Fibroblast of lung (primary cell): ENCODE measurements around the gene CNGA2.

Experiments
- EZH2 ChIP-seq: IDR thresholded peaks from 2 replicates; pipeline ENCODE4 v1.5.1; 2012; ENCODE audit warnings: low read length, control low read depth, mild to moderate bottlenecking; ENCODE audit errors: missing control alignments
- TF ChIP-seq, protein P1 (sequence below), 2 donors: IDR thresholded peaks in 1 of 2; conservative IDR thresholded peaks in 1 of 2; 1 replicate in 1 of 2; 2 replicates in 1 of 2; pipeline ENCODE4 v1.5.1; 2011 to 2012; ENCODE audit warnings: low read length in 2 of 2, control low read depth in 1 of 2, inconsistent platforms in 1 of 2, low read depth in 1 of 2, mild to moderate bottlenecking in 1 of 2

DNA sequence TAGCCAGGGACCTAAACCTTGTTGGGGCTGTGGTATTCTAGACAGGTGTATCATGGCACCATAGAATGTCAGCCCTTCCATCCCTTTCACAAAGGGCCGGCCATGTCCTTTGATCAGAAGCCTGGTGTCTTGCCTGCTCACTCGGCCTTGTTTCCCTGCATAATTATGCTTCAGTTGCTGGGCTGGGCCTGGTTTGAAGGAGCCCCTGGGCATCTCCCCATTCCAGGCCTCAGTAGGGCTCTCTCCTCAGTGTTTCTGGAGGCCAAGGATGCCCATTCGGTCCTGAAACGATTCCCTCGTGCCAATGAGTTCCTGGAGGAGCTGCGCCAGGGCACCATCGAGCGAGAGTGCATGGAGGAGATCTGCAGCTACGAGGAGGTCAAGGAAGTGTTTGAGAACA lies 34.8 kb upstream of the CNGA2 start:
- no peak for TF ChIP-seq EZH2
- TF ChIP-seq, protein P1, sequence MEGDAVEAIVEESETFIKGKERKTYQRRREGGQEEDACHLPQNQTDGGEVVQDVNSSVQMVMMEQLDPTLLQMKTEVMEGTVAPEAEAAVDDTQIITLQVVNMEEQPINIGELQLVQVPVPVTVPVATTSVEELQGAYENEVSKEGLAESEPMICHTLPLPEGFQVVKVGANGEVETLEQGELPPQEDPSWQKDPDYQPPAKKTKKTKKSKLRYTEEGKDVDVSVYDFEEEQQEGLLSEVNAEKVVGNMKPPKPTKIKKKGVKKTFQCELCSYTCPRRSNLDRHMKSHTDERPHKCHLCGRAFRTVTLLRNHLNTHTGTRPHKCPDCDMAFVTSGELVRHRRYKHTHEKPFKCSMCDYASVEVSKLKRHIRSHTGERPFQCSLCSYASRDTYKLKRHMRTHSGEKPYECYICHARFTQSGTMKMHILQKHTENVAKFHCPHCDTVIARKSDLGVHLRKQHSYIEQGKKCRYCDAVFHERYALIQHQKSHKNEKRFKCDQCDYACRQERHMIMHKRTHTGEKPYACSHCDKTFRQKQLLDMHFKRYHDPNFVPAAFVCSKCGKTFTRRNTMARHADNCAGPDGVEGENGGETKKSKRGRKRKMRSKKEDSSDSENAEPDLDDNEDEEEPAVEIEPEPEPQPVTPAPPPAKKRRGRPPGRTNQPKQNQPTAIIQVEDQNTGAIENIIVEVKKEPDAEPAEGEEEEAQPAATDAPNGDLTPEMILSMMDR (conservative IDR thresholded peaks at IDR 0.05 in 1 of 2, IDR thresholded peaks at IDR 0.05 in 1 of 2; ENCODE audit: low read depth in 1 of 2, low read length in 2 of 2): no peak
